Thoracic aorta (tissue), 2 donors: ENCODE data around the gene APOC3. TPM values are rescaled to one million over a fixed set of nuclear protein-coding genes. Genes with fewer than 3 reads are reported as not detected.

Experiments used
- ATAC-seq: fragments of 150-250 bp; one replicate; pipeline ENCODE4 v1.8.0; 2017; ENCODE audit warnings: low read depth; ENCODE audit not compliant: insufficient number of reproducible peaks, low FRiP score
- DNase-seq: peaks from one replicate; pipeline ENCODE4 v3.0.0-alpha.2; 2020; ENCODE audit warnings: low spot score
- H3K27ac ChIP-seq, 2 donors: fragments of 200-600 bp; sonication (generic); 1 replicate in 1 of 2; 2 replicates in 1 of 2; pipeline ENCODE4 v1.5.1; 2016; ENCODE audit warnings: mild to moderate bottlenecking in 2 of 2, moderate library complexity in 2 of 2
- H3K27me3 ChIP-seq: fragments of 200-600 bp; sonication (generic); replicated peaks from 2 replicates; pipeline ENCODE4 v1.6.0; 2016; ENCODE audit warnings: mild to moderate bottlenecking; ENCODE audit not compliant: insufficient read depth
- H3K36me3 ChIP-seq: fragments of 200-600 bp; sonication (generic); one replicate; pipeline ENCODE4 v1.5.1; 2016
- H3K4me1 ChIP-seq, 2 donors: fragments of 200-600 bp; sonication (generic); 1 replicate in 1 of 2; 2 replicates in 1 of 2; pipeline versions ENCODE4 v1.5.1 to v1.6.0; 2016; ENCODE audit warnings: low read depth in 2 of 2, mild to moderate bottlenecking in 1 of 2; ENCODE audit not compliant: control insufficient read depth in 1 of 2
- H3K4me3 ChIP-seq: fragments of 200-600 bp; sonication (generic); 2 replicates; pipeline ENCODE4 v1.5.1; 2016; ENCODE audit warnings: mild to moderate bottlenecking
- H3K9me3 ChIP-seq: fragments of 200-600 bp; sonication (generic); 2 replicates; pipeline ENCODE4 v1.5.1; 2016
- total RNA-seq, 2 donors: library from RNA; depleted of rRNA; stranded (reverse); fragments of >200 nt; gene quantifications; one replicate each; pipeline versions ENCODE4 v1.1.0 to v1.2.3, GENCODE V29; 2016
- TF ChIP-seq, protein P1 (sequence below): fragments of 200-600 bp; sonication (generic); IDR thresholded peaks from one replicate; pipeline ENCODE4 v1.5.1; 2019; ENCODE audit warnings: antibody characterized with exemption

The APOC3 gene
- total RNA-seq, 2 donors from 2014 or later = not detected

DNA sequence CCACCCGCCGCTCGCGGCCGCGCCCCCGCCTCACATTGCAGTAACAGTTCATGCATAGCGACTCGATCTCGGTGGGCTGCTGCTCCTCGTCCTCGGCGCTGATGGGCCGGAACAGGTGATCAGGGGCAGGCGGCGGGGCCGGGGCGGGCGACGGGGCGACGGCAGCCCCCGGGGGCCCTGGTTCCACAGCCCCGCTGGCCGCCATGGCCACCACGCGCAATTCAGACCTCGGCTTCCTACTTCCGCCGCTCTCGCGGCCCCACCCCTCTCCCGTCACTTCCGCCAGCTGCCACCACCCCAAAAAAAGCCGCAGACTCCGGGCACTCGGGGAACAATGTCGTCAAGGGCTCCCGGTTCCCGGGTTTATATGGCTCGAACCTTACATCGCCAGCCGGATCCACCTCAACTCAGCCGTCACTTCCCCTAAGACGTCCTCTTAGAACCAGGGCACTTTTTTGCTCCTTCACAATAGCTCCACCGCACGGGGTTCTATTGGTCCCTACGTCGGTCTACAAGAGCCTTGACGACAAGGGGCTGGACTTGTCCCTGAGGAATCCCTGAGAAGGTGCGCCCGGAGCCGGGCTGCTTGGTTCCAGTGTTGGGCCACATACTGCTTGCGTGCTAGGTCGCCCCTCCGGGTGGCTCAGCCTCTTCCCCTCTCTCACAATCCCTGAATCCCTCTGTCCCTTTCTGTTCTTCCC, 41.8 kb upstream of the APOC3 start, which contains the start of gene ZPR1:
TSS of gene ZPR1 (minus strand) at position 238 of the 701 bp plus-strand sequence. CDS start at position 205, 33 bp downstream.
- Histone ChIP-seq H3K9me3 (no peaks in the 10 kb centered on the region), H3K27ac (peak within 1 kb of the TSS; percentile 77 to 86), H3K36me3 (peaks cover 31% of the 10 kb centered on the region), H3K27me3 (no peaks in the 10 kb centered on the region), H3K4me1 (peaks cover 12 to 26% of the 10 kb centered on the region in 2 donors), H3K4me3 (peak within 1 kb of the TSS; percentile 99)
- ATAC-seq (peak; percentile 64), DNase-seq (peak; percentile 50)
- TF ChIP-seq, protein P1, sequence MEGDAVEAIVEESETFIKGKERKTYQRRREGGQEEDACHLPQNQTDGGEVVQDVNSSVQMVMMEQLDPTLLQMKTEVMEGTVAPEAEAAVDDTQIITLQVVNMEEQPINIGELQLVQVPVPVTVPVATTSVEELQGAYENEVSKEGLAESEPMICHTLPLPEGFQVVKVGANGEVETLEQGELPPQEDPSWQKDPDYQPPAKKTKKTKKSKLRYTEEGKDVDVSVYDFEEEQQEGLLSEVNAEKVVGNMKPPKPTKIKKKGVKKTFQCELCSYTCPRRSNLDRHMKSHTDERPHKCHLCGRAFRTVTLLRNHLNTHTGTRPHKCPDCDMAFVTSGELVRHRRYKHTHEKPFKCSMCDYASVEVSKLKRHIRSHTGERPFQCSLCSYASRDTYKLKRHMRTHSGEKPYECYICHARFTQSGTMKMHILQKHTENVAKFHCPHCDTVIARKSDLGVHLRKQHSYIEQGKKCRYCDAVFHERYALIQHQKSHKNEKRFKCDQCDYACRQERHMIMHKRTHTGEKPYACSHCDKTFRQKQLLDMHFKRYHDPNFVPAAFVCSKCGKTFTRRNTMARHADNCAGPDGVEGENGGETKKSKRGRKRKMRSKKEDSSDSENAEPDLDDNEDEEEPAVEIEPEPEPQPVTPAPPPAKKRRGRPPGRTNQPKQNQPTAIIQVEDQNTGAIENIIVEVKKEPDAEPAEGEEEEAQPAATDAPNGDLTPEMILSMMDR = no peak

DNA sequence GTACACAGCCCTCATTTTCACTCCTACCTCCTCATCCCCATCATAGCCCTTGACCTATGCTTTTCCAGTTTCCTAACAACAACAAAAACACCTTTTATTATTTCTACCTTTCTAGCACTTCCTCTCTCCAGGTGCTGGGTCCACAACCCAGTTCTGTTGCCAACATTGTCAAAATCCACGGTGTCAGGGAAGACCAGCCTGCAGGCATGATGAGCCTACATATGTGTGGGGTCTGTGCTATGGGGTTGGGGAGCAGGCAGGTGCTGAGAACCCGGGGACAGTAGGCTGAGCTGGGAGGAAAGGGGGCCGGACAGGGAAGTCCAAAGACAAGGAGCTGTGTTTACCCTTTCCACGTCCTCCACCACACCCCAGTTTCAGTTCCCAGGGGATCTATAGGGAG, 41.2 kb upstream of the APOC3 start:
- Histone ChIP-seq H3K4me3 (peak overlapping the region; percentile 99), H3K9me3 (no peaks in the 10 kb centered on the region), H3K36me3 (peaks cover 25% of the 10 kb centered on the region), H3K27me3 (no peaks in the 10 kb centered on the region), H3K27ac (peak overlapping the region; percentile 77 to 86), H3K4me1 (peaks cover 12 to 26% of the 10 kb centered on the region in 2 donors)
- DNase-seq (no peak), ATAC-seq (no peak)
- TF ChIP-seq, protein P1 = no peak

DNA sequence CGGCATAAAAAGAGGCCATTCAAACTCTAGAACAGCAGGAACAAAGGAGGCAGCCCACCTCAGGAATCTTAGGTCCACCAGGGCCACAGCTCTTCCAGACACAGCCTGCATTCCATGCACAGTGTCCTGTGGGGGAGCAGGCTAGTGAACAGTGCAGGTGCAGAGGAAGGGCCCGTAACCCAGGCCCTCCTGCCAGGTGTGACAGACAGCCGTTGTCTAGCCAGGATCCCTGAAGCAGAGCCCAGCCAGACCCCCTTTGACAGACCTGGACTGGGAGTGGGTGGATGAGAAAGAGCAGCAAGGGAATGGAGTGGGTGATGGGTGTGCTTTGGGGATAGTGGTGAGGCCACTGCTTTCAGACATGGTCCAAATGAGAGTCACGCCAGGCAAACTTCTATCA, 40.7 kb upstream of the APOC3 start:
- Histone ChIP-seq H3K36me3 (peaks cover 20% of the 10 kb centered on the region), H3K27me3 (no peaks in the 10 kb centered on the region), H3K4me1 (peaks cover 12 to 26% of the 10 kb centered on the region in 2 donors), H3K4me3 (no peak overlapping the region), H3K9me3 (no peaks in the 10 kb centered on the region), H3K27ac (no peak overlapping the region)
- DNase-seq = no peak
- TF ChIP-seq, protein P1 = no peak
- ATAC-seq = no peak

DNA sequence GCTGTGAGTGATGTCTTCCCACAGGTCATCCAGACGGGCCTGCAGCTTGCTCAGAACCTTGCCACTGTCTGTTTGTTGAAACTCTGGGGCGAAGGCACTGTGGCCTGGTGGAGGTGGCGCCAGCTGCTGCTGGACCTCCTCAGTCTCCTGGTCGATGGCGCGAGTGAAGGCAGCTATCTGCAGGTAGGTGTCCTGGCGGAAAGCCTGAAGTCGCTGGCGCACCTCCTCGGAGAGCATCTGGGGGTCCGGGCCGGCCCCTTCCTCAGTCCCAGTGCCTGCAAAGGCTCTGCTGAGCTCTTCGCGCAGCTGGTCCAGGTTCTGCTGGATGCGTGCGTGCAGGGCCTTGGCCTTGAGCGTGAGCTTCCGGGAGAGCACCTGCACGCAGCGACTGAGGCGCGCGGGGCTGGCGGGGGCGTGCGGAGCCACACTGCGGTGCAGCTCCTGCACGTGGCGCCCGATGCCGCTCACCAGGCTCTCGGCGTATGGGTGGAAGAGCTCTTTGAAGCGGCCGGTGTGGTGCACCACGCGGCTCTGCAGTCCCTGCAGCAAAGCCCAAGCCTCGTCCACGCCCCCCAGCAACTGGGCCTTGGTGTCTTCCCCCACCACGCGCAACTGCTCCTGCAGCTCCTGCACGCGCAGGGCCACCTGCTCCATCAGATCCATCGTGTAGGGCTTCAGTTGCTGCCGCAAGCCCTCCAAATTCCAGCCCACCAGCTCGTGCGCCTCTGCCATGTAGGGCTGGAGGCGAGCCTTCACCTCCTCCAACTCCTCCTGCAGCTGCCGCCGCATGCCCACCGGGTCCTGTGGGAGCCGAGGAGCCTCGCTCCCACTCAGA, 39.3 kb upstream of the APOC3 start:
- Histone ChIP-seq H3K4me3 (no peak overlapping the region), H3K36me3 (peaks cover 6% of the 10 kb centered on the region), H3K27ac (no peak overlapping the region), H3K4me1 (peaks cover 12 to 26% of the 10 kb centered on the region in 2 donors), H3K27me3 (no peaks in the 10 kb centered on the region), H3K9me3 (no peaks in the 10 kb centered on the region)
- ATAC-seq (no peak), DNase-seq (no peak)
- TF ChIP-seq, protein P1 = no peak
